GM21447 (cell line): ENCODE results near the gene PTCD1.
"Not testable (repeated sequence)": the region's sequence is repeated elsewhere in the genome, so short reads cannot be mapped to it uniquely, and the experiment has no call there.

ENCODE experiments used
- ATAC-seq: cut with Tn5 transposase; IDR thresholded peaks from one replicate; pipeline ENCODE4 v1.9.1; 2021; ENCODE audit not compliant: unreplicated experiment

The PTCD1 gene

DNA sequence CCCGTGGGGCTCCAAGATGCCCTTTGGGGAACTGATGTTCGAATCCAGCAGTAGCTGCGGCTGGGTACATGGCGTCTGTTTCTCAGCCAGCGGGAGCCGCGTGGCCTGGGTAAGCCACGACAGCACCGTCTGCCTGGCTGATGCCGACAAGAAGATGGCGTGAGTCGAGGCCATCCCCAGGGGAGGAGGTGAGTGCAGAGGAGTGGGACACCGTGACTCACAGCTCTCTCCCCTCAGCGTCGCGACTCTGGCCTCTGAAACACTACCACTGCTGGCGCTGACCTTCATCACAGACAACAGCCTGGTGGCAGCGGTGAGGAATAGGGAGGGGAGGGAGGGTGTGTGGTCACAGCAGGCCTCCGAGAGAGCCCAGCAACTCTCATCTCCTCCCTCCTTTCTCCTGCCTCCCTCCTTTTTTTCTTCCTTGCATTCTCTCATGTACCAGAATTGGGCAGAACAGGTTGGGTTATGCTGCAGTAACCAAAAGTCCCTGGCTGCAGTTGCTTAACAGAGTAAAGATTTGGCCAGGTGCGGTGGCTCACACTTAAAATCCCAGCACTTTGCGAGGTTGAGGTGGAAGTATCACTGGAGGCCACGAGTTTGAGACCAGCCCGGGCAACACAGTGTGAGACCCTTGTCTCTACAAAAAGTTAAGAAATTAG is 47.5 kb downstream of the PTCD1 start:
- no peak for ATAC-seq

DNA sequence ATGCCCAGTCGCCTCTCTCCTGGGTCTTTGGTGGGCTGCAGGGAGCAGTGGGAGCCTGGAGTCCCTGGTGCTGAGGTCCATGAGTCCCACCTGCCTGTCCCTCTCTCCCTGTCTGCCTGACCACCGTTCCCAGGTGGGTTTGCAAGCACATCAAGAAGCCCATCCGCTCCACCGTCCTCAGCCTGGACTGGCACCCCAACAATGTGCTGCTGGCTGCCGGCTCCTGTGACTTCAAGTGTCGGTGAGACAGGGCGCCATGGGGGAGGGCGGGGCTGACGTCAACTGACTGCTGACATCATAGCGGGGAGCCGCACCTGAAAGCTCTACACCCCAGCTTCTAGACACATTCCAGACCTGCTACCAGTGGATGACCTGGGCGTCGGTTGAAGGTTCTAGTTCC is 48.8 kb downstream of the PTCD1 start:
- ATAC-seq, result no peak

DNA sequence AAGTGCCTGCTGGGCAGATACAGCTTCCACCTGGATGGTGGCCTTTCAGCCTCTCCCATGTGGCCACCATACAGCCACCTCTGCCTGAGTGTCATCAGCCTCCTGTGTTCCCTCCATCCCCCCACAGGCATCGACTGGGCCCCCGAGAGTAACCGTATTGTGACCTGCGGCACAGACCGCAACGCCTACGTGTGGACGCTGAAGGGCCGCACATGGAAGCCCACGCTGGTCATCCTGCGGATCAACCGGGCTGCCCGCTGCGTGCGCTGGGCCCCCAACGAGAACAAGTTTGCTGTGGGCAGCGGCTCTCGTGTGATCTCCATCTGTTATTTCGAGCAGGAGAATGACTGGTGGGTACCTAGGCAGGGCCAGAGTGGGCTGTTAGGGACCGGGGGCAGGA is 50.7 kb downstream of the PTCD1 start:
- no peak for ATAC-seq

DNA sequence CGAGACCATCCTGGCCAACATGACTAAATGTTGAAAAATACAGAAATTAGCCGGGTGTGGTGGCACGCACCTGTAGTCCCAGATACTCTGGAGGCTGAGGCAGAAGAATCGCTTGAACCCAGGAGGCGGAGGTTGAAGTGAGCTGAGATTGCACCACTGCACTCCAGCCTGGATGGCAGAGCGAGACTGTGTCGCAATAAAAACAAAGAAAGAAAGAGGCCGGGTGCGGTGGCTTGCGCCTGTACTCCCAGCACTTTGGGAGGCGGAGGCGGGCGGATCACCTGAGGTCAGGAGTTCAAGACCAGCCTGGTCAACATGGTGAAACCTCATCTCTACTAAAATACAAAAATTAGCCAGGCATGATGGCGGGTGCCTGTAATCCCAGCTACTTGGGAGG is 51.4 kb downstream of the PTCD1 start:
- not testable (repeated sequence) for ATAC-seq

DNA sequence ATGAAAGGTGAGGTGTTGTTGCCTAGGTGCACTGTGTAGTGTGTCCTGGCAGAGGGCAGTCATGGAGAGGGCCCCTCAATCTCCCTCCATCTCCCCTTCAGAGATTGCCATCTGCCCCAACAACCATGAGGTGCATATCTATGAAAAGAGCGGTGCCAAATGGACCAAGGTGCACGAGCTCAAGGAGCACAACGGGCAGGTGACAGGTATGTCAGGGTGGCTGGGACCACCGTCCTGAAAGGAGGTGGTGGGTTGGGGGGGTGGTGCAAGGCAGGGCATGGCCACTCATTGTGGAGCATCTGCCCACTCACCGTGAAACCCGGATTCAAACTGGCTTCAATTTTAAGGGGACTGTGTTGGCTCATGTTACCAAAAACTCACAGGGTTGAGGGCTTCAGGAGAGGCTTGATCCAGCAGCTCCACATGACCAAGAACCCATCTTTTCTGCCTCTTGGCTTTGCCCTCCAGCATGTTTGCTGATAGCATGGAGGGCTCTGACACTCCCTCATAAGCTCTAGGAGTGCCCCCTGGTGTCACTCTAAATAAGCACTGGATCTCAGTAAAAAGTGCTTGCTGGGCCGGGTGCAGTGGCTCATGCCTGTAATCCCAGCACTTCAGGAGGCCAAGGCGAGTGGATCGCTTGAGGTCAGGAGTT is 51.9 kb downstream of the PTCD1 start:
- no peak for ATAC-seq

DNA sequence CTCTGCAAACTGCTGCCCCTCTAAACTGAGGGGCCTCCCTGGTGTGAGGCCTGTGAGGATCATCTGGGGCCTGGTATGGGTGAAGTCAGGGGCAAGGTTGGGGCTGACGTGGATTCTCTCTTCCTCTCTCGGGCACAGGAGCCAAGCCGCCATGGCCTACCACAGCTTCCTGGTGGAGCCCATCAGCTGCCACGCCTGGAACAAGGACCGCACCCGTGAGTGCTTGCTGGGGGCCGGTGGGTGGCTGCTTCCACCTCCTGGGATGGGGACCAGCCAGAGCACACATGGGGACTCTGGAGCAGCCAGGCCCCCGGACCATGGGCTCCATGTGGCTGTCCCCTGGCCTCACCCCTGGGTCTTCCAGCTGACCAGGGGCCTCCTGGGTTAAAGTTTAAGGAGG is 53.0 kb downstream of the PTCD1 start:
- ATAC-seq, result no peak

DNA sequence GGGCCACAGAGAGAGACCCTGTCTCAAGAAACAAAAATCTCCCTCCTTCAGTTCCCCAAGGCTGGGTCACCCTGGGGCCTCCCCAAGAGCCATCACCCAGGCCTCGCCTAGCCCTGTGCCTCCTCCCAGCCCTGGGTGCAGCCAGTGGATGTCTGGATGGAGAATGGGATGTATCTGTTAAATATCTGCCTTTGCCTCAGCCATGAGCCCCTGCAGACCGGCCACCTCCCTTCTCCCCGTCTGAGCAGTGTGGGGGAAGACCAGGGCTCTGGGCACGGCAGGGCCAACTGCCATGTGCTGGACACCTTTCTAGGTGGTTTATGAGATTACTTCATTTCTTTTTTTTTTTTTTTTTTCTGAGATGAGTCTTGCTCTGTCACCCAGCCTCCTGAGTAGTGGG is 54.1 kb downstream of the PTCD1 start:
- ATAC-seq, result no peak

DNA sequence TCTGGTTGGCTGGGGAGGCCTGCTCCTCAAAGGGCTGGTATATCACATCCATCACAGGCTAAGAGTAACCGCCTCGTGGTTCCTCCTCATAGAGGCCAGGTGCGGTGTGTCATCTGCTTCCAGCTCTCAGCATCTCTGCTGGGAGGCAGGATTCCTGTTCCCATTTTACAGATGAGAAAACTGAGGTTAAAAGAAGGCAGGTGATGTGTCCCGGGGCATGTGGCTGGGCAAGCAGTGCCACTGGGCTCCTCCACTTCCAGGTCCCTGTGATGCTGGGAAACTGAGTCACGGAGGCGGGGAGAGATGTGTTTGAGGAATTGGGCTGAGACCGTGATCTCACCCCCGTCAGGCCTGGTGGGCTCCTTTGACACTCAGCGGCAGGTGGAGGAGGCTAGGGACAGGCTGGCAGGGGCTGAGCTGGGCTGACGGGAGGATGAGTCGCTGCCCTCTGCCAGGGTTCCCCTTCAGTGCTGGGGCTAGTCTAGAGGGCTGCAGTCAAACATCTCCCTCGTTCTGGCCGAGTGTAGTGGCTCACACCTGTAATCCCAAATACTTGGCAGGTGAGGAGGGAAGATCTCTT is 54.7 kb downstream of the PTCD1 start:
- ATAC-seq, result no peak

DNA sequence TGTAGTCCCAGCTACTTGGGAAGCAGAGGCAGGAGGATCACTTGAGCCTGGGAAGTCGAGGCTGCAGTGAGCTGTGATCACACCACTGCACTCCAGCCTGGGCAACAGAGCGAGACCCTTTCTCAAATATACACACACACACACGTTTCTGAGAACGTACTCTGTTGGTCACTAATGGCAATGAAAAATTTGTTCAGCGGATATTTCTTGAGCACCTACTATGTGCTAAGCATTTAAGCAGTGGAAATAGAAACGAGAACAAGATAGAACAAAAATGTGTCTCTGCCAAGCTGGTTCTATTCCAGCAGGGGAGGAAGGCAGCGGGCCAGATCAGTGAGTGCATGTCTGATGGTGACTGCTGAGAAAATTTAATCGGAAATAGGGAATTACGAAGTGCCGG is 55.4 kb downstream of the PTCD1 start:
- ATAC-seq, result no peak

DNA sequence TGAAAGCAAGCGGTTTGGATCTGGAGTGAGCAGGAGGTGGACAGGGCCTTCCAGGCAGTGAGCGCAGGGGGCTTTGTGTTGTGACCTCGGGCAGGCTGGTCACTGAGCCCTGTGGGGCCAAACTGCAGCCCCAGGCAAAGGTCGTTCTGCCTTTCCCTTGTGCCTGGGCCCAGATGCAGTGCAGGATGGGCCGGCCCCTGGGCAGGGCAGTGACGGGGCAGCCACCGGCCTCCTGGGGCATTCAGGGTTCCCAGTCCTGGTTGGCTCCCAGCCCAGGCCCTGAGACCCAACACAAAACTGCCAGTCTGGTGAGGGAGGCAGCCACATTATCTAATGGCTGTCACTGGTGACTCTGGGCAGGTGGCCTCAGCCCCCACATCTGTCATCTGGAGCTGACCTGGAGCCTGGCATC is 56.9 kb downstream of the PTCD1 start:
- ATAC-seq, result no peak

DNA sequence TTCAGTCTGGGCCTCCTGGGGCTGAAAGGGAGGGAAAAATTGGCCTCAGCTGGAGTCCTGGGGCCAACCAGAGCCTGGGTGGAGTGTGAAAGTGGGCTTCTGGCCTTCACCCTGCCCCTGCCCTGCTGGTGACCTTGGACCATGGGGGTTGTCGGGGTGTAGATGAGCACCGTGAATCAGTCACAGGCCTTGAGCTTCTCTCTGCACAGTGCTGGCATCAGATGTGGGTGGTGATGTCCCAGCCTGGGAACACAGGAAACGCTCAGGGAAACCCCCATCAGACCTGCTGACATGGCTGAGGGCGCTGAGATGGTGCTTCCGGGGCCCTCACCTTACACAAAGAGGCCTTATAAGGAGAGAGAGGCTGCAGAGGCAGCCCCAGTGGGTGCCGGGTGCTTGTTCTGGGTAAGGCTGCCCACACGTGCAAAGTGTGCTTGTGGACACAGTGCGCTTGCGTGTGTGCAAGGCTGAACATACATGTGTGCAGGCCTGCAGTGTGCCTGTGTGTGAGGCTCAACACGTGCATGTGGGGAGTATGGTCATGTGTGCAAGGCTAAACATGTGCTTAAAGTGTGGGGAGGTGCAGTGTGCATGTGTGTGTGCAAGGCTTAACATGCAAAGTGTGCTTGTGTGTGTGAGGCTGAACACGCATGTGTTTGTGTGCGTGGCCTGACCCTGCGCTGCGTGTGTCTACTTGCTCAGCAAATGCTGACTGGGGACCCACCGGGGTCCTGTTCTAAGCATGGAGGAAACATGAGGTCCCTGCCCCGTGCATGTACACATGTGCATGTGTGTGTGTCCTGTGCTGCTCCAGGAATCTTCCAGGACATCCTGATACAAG is 57.6 kb downstream of the PTCD1 start:
- peak; percentile 75 for ATAC-seq

DNA sequence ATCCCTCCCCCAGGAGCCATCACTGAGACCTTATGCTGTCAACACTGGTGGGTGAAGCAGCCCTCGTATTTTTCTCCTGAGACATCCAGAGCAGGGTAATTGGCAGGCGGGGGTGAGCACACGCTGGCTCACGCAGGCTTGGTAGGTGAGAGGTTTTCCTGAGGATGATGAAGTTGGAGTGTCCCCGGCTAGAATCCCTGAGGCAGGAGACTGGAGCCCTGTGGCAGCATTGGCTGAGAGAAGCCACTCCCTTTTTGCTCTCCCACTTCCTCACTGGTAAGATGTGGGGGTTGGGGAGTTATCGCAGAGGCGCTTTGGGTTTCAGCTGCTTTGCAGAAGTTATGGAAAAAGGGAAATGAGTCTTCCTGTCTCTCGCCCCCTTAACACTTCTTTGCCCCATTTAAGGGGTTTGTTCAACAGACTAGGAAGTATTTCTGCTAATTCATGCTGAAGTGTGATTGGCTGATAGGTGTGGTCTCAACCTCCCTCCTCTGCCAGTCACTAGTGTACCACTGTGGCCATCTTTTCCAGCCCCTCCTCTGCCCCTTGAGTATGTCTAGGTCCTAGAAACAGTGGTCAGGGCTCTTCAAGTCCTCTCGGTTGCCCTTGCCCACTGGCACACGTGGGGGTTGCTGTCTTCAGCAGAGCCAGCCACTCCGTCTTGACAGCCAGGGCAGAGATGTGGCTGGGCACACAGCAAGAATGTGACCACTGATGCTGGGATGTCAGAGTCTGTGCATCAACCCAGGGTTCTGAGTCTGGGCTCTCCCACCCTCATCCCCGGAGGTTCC is 58.4 kb downstream of the PTCD1 start:
- peak; percentile 49 for ATAC-seq

DNA sequence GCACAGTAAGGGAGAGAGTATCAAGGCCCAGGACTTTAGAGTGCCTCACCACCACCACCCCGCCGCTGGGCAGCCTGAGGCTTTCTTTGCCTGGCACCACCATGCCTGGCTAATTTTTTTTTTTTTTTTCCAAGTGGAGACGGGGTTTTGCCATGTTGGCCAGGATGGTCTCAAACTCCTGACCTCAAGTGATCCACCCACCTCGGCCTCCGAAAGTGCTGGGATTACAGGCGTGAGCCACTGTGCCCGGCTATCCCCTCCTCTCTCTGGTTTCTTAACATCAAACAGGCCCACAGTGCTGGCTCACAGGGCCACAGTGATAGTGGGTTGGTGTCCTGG is 58.9 kb downstream of the PTCD1 start:
- ATAC-seq, result not testable (repeated sequence)

DNA sequence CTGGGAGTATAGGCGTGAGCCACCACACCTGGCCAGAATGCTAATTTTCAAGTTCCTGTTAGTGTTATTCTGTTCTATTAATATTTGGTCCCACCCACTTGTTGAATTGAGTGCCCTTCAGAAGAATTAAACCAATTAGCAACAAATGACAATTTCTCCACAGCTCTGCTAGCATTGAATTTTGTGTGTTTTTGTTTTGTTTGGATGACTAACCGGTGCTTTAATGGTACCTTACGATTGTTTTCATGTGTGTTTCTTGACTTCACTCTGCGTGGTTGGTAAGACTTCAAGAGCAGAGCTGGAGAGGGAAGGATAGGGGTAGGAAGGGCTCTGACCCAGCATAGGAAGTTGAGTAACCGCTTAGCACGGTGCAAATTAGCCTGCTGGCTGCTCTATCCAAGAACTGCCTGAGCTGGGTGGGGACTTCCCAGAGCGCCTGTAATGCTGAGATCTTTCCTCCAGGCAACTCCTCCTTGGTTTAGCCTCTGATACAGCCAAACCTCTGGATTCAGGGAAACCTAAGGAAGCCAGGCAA is 59.5 kb downstream of the PTCD1 start:
- ATAC-seq, result peak; percentile 23

DNA sequence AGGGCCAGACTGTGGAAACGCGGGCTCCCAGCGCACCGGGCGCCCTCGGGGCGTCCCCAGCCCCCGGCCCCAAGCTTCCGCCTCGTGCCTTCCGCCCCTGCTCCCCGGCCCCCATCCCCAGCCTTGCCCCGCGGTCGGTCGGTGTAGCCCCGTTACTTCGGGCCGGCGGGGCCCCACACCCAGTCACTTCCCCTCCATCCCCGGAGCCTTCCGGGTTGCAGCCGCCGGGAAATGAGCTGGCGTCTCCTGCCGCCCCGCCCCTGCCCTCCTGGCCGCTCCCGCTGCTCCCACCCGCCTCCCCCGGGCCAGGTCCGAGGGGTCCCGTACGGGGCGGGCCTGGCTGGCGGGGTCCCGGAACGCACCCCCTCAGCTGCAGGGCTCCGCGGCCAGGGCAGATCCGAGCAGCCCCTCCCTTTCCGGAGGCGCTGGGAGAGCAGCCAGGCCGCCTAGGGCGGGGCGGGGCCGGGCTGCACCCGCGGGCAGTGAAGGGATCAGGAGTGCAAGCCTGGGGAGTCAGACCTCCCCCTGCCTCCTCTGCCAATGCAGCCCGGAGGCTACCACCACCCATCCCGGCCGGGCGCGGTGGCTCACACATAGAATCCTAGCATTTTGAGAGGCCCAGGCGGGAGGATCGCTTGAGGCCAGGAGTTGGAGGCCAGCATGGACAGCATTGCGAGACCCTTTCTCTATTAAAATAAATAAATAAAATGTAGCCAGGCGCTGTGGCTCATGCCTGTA is 63.4 kb downstream of the PTCD1 start:
- peak; percentile 42 for ATAC-seq

DNA sequence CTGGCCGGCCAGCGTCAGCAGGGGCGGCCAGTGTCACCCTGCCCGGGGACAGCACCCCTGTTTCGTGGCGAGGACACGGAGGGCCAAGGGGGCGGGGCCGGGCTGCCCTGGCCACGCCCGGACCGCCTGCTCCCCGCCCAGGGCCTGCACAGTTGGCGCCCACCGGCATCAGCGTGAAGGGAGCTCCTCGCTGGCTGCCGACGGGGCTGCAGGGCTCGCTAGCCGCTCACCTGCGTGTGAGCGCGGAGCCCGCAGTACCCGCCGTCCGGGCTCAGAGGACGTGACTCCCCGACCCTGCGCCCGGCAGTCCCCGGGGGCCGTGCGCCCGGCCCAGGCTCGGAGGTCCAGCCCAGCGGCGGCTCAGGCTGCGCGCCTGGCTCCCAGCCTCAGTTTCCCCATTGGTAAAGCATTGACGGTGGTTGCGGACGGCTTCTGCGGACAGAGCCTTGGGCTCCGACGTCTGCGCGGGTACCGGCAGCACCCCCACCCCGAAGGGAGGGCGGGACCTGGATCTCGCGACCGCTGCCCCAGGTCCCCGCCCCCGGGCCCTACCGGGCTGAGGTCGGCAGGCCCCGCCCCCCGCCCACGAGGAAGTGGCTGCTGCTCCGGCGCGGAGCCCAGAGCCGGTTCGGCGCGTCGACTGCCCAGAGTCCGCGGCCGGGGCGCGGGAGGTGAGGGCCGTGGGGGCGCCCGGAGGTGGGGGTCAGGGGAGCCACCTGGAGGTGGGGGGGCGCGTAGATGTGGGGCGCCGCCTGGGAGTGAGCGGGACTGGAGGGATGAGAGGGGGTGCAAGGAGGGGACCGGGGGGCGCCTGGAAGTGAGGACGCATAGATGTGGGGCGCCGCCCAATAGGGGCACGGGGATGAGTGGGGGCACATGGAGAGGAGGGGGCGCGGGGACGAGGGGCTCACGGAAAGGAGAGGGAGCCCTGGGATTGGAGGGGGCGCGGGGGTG is 64.2 kb downstream of the PTCD1 start, which contains the start of gene ARPC1B:
Gene ARPC1B, plus strand, starts transcription at position 620 of the 954 bp plus-strand sequence. CDS start 10,985 bp downstream, outside the sequence.
- ATAC-seq, result peak; percentile 58

DNA sequence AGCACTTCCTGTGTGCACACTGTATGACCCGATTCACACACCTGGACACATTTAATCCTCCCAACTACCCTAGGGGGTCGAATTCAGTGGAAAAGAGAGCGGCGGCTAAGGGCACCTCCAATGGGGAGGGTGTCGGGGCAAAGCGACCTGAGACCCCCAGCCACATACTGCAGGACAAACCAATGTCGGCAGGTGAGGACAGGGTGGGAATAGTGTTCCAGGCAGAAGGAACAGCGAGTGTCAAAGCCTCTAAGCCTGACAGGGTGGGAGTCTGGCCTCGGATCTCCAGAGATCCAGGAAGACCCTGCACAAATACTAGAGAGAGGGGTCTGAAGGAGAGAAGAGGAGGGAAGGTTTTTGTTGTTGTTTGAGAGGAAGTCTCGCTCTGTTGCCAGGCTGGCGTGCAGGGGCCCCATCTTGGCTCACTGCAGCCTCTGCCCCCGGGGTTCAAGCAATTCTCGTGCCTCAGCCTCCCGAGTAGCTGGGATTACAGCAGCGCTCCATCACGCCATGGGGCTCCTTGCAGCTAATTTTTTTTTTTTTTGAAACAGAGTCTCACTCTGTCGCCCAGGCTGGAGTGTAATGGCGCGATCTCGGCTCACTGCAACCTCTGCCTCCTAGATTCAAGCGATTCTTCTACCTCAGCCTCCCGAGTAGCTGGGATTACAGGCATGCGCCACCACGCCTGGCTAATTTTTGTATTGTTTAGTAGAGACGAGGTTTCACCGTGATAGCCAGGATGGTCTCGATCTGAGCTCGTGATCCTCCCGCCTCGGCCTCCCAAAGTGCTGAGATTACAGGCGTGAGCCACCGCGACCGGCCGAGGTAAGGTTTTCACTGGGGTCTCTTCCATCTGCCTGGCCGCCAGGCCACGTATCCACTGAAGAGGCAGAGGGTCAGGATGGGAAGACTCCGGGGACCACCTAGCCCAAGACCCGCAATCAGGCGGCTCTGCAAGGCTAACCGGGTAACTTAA is 65.2 kb downstream of the PTCD1 start:
- no peak for ATAC-seq
